ENCODE measurements around the gene IDS. TPM values are rescaled to one million over a fixed set of nuclear protein-coding genes. Genes with fewer than 3 reads are reported as not detected.

The IDS gene
- total and polyA plus RNA-seq, 4 donors: 5.3 to 21.9 (median 15.4) TPM

DNA sequence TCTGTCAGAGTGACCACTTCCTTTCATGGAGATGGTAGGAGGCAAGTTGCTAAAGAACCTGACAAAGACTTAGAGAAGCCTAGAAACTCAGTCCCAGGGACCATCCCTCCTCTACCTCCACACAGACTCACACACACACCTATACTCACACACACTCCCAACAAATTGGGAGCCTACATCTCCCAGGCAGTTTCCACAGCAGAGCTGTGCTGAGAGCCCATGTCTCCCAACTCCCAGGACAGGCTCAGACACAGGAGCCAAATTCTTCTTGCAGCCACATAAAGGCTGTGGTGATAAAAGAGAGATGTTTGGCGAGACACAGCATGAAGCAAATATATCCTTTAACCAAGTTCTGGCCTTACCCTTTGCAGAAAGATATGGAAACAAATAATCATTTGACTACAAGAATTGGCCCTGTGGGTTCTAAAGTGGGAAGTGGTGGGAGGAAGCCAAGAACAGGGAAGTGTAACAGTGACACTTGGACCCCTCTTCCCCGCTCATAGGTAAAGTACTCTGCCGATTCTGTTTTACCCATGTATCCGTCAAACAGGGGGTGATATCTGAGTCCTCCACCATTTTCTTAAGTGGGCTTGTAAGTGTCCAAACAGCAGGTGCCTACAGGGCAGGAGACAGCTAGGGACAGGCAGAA is 11.0 kb upstream of the IDS start:
- 59% methylated on average over 4 of the region's 4 CpGs for WGBS
- Histone ChIP-seq H3K4me3 (ENCODE audit: low read depth in 1 of 3, low read length in 3 of 3) (no peak overlapping the region), H3K27ac (ENCODE audit: low read depth in 1 of 2, low read length in 2 of 2) (no peak overlapping the region), H3K9me3 (ENCODE audit: control insufficient read depth in 4 of 4, low read length in 3 of 4) (no peaks in the 10 kb centered on the region), H3K36me3 (ENCODE audit: control insufficient read depth in 4 of 4, insufficient read depth in 3 of 4, low read depth in 1 of 4, low read length in 3 of 4) (no peaks in the 10 kb centered on the region), H3K9ac (ENCODE audit: low read depth in 1 of 2, low read length in 2 of 2) (no peak overlapping the region), H3K27me3 (ENCODE audit: control insufficient read depth in 4 of 4, insufficient read depth in 4 of 4, low read length in 3 of 4) (no peaks in the 10 kb centered on the region), H3K4me1 (ENCODE audit: control insufficient read depth in 4 of 4, insufficient read depth in 4 of 4, low read length in 3 of 4) (no peaks in the 10 kb centered on the region)
- TF ChIP-seq HNF4A (conservative IDR thresholded peaks at IDR 0.05) (no peak), FOXA2 (IDR thresholded peaks at IDR 0.05) (no peak), FOXA1 (IDR thresholded peaks at IDR 0.05) (no peak), EGR1 (IDR thresholded peaks at IDR 0.05; ENCODE audit: low read depth in 2 of 2) (no peak), RXRA (IDR thresholded peaks at IDR 0.05) (no peak), RAD21 (IDR thresholded peaks at IDR 0.05) (no peak), YY1 (IDR thresholded peaks at IDR 0.05) (no peak), GABPA (IDR thresholded peaks at IDR 0.05 in 1 of 2, conservative IDR thresholded peaks at IDR 0.05 in 1 of 2) (no peak), TAF1 (conservative IDR thresholded peaks at IDR 0.05) (no peak)
- TF ChIP-seq, protein P1, sequence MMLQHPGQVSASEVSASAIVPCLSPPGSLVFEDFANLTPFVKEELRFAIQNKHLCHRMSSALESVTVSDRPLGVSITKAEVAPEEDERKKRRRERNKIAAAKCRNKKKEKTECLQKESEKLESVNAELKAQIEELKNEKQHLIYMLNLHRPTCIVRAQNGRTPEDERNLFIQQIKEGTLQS (IDR thresholded peaks at IDR 0.05): no peak
- TF ChIP-seq, protein P2, sequence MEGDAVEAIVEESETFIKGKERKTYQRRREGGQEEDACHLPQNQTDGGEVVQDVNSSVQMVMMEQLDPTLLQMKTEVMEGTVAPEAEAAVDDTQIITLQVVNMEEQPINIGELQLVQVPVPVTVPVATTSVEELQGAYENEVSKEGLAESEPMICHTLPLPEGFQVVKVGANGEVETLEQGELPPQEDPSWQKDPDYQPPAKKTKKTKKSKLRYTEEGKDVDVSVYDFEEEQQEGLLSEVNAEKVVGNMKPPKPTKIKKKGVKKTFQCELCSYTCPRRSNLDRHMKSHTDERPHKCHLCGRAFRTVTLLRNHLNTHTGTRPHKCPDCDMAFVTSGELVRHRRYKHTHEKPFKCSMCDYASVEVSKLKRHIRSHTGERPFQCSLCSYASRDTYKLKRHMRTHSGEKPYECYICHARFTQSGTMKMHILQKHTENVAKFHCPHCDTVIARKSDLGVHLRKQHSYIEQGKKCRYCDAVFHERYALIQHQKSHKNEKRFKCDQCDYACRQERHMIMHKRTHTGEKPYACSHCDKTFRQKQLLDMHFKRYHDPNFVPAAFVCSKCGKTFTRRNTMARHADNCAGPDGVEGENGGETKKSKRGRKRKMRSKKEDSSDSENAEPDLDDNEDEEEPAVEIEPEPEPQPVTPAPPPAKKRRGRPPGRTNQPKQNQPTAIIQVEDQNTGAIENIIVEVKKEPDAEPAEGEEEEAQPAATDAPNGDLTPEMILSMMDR (IDR thresholded peaks at IDR 0.05; ENCODE audit: low read depth, low read length, missing input control): no peak
- DNase-seq (ENCODE audit: low spot score): no peak

DNA sequence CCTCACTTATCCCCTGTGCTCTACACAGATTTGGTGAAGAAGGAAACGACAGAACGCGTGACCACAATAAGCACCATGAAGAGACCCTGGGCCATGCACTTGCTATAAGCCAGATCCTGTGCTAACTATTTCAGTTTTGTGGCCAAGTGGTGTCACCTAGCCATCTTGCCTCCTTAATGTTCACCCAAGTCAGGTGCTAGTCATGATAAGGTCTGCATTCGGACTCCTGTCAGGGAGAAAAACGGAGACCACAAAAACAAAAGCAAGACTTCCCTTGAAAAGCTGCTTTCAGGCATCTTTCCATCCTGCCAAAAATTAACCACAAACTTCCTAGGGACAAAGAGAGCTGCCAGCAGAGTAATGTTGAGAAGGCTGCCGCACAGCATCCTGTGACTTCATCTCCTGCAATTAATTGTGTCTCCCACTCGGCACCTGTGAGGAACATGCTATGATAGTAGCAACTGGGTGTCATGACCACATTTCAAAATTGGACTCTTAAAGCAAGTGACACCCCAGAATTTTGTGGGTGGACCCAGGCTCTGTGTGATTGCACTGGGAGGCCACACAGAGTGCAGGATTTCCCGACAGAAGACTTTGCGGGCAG is 8.8 kb upstream of the IDS start:
- 69% methylated on average over 9 of the region's 9 CpGs for WGBS
- H3K4me1 ChIP-seq (ENCODE audit: control insufficient read depth in 4 of 4, insufficient read depth in 4 of 4, low read length in 3 of 4): no peaks in the 10 kb centered on the region
- no peak for DNase-seq (ENCODE audit: low spot score)

More for the DNA sequence above, 8.8 kb upstream of the IDS start:
- TF ChIP-seq RAD21 (IDR thresholded peaks at IDR 0.05): no peak
- no peak for TF ChIP-seq FOXA1 (IDR thresholded peaks at IDR 0.05)
- TF ChIP-seq TAF1 (conservative IDR thresholded peaks at IDR 0.05): no peak
- no peak for TF ChIP-seq GABPA (IDR thresholded peaks at IDR 0.05 in 1 of 2, conservative IDR thresholded peaks at IDR 0.05 in 1 of 2)
- TF ChIP-seq, protein P3, sequence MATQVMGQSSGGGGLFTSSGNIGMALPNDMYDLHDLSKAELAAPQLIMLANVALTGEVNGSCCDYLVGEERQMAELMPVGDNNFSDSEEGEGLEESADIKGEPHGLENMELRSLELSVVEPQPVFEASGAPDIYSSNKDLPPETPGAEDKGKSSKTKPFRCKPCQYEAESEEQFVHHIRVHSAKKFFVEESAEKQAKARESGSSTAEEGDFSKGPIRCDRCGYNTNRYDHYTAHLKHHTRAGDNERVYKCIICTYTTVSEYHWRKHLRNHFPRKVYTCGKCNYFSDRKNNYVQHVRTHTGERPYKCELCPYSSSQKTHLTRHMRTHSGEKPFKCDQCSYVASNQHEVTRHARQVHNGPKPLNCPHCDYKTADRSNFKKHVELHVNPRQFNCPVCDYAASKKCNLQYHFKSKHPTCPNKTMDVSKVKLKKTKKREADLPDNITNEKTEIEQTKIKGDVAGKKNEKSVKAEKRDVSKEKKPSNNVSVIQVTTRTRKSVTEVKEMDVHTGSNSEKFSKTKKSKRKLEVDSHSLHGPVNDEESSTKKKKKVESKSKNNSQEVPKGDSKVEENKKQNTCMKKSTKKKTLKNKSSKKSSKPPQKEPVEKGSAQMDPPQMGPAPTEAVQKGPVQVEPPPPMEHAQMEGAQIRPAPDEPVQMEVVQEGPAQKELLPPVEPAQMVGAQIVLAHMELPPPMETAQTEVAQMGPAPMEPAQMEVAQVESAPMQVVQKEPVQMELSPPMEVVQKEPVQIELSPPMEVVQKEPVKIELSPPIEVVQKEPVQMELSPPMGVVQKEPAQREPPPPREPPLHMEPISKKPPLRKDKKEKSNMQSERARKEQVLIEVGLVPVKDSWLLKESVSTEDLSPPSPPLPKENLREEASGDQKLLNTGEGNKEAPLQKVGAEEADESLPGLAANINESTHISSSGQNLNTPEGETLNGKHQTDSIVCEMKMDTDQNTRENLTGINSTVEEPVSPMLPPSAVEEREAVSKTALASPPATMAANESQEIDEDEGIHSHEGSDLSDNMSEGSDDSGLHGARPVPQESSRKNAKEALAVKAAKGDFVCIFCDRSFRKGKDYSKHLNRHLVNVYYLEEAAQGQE (IDR thresholded peaks at IDR 0.05): no peak
- no peak for TF ChIP-seq HNF4A (conservative IDR thresholded peaks at IDR 0.05)
- TF ChIP-seq, protein P1 (IDR thresholded peaks at IDR 0.05): no peak
- TF ChIP-seq, protein P4, sequence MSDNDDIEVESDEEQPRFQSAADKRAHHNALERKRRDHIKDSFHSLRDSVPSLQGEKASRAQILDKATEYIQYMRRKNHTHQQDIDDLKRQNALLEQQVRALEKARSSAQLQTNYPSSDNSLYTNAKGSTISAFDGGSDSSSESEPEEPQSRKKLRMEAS (IDR thresholded peaks at IDR 0.05): no peak
- TF ChIP-seq NR2F2 (IDR thresholded peaks at IDR 0.05): no peak
- TF ChIP-seq, protein P2 (IDR thresholded peaks at IDR 0.05; ENCODE audit: low read depth, low read length, missing input control): no peak
- no peak for TF ChIP-seq EGR1 (IDR thresholded peaks at IDR 0.05; ENCODE audit: low read depth in 2 of 2)
- TF ChIP-seq, protein P5, sequence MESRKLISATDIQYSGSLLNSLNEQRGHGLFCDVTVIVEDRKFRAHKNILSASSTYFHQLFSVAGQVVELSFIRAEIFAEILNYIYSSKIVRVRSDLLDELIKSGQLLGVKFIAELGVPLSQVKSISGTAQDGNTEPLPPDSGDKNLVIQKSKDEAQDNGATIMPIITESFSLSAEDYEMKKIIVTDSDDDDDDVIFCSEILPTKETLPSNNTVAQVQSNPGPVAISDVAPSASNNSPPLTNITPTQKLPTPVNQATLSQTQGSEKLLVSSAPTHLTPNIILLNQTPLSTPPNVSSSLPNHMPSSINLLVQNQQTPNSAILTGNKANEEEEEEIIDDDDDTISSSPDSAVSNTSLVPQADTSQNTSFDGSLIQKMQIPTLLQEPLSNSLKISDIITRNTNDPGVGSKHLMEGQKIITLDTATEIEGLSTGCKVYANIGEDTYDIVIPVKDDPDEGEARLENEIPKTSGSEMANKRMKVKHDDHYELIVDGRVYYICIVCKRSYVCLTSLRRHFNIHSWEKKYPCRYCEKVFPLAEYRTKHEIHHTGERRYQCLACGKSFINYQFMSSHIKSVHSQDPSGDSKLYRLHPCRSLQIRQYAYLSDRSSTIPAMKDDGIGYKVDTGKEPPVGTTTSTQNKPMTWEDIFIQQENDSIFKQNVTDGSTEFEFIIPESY (IDR thresholded peaks at IDR 0.05): no peak
- no peak for TF ChIP-seq JUND (IDR thresholded peaks at IDR 0.05)
- TF ChIP-seq SP1 (IDR thresholded peaks at IDR 0.05): no peak
- no peak for TF ChIP-seq RXRA (IDR thresholded peaks at IDR 0.05)
- no peak for TF ChIP-seq YY1 (IDR thresholded peaks at IDR 0.05)
- Histone ChIP-seq H3K9ac (ENCODE audit: low read depth in 1 of 2, low read length in 2 of 2) (no peak overlapping the region), H3K27me3 (ENCODE audit: control insufficient read depth in 4 of 4, insufficient read depth in 4 of 4, low read length in 3 of 4) (no peaks in the 10 kb centered on the region), H3K27ac (ENCODE audit: low read depth in 1 of 2, low read length in 2 of 2) (no peak overlapping the region), H3K4me3 (ENCODE audit: low read depth in 1 of 3, low read length in 3 of 3) (no peak overlapping the region), H3K9me3 (ENCODE audit: control insufficient read depth in 4 of 4, low read length in 3 of 4) (no peaks in the 10 kb centered on the region), H3K36me3 (ENCODE audit: control insufficient read depth in 4 of 4, insufficient read depth in 3 of 4, low read depth in 1 of 4, low read length in 3 of 4) (no peaks in the 10 kb centered on the region)
